GM19467 (cell line): ENCODE data around the gene STAB1.

Source experiments
- ATAC-seq: cut with Tn5 transposase; IDR thresholded peaks from one replicate; pipeline ENCODE4 v1.9.1; 2021; ENCODE audit warnings: mild to moderate bottlenecking, moderate library complexity; ENCODE audit not compliant: unreplicated experiment

Gene STAB1

GRCh38 chr3:52494886-52495495 lies at the start of gene STAB1:
Gene STAB1 (plus strand): TSS chr3:52495338. CDS start chr3:52495414, 76 bp downstream.
- no peak for ATAC-seq

- no peak for ATAC-seq
These were observed 49.1 kb upstream of the STAB1 start for GRCh38 chr3:52446042-52446441.

GRCh38 chr3:52446631-52447511 lies 48.3 kb upstream of the STAB1 start:
- no peak for ATAC-seq

- ATAC-seq: no peak
These were observed 47.4 kb upstream of the STAB1 start for GRCh38 chr3:52447512-52448355.

- no peak for ATAC-seq
These were observed 44.5 kb upstream of the STAB1 start for GRCh38 chr3:52450489-52451236.

GRCh38 chr3:52451237-52452083 lies 43.7 kb upstream of the STAB1 start:
- no peak for ATAC-seq

- no peak for ATAC-seq
These were observed 43.0 kb upstream of the STAB1 start for GRCh38 chr3:52452126-52452525.

- ATAC-seq: no peak
These were observed 42.4 kb upstream of the STAB1 start for GRCh38 chr3:52452570-52453221.

- ATAC-seq: no peak
These were observed 41.5 kb upstream of the STAB1 start, which contains the start of gene TNNC1 for GRCh38 chr3:52453496-52454249. Gene TNNC1 (minus strand): TSS chr3:52454041. CDS start chr3:52454015, 26 bp downstream.

- ATAC-seq: no peak
These were observed 40.7 kb upstream of the STAB1 start for GRCh38 chr3:52454250-52454937.

- peak; percentile 5 for ATAC-seq
These were observed 40.2 kb upstream of the STAB1 start for GRCh38 chr3:52454938-52455282.

GRCh38 chr3:52455283-52456168 lies 39.6 kb upstream of the STAB1 start, which contains the start of gene NISCH:
Gene NISCH (plus strand): TSS chr3:52455604. CDS start chr3:52455642, 38 bp downstream.
- ATAC-seq: peak; percentile 59

- ATAC-seq: no peak
These were observed 38.9 kb upstream of the STAB1 start for GRCh38 chr3:52456169-52456799.

GRCh38 chr3:52456800-52457183 lies 38.3 kb upstream of the STAB1 start:
- no peak for ATAC-seq

- no peak for ATAC-seq
These were observed 36.9 kb upstream of the STAB1 start for GRCh38 chr3:52458031-52458760.
